GM18499 (cell line): ENCODE results near the gene SLC35F4.
"Not testable (repeated sequence)": the region's sequence is repeated elsewhere in the genome, so short reads cannot be mapped to it uniquely, and the experiment has no call there.

Experiments used
- ATAC-seq: cut with Tn5 transposase; IDR thresholded peaks from one replicate; pipeline ENCODE4 v1.9.1; 2021; ENCODE audit warnings: moderate number of reproducible peaks; ENCODE audit not compliant: insufficient read depth, unreplicated experiment

The SLC35F4 gene

GRCh38 chr14:57735276-57735675 lies 130.6 kb downstream of the SLC35F4 start:
- ATAC-seq: no peak

DNA sequence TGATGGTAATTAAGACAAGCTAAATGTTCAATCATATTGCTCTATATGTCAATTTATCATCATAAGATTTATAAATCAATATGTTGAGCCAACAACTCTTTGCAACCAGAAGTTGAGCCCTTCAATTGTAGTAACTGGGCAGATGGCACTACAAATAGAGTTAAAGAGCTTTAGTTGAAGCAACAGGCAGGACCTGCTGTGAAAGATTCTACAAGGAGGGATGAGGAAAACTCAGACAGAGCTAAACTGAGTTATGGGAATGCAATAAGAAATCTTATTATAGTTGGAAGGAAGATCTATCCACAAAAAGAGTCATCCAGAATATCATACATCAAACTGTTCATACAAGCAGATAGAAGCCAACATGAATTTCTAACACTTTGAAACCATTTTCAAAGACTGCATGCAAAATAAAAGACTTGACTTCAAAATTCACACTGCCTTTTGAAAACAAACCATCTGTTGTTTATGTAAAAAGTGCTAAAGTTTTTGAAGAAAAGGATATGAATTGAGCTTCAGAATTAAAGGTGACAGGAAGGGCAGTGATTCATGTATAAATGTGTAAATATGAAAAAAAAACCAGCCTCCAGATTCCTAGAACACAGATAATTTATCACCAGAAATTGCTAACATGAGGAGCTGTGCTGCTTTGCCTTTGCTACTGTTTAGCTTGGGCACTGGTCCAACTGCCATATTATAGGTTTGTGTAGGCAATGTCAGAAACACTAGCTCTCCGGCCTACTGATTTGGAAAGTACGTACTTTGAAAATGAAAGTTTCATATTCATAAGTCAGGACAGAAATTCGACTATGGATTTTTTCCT lies 133.2 kb downstream of the SLC35F4 start:
- ATAC-seq: no peak

- ATAC-seq: no peak
Observed at GRCh38 chr14:57729208-57730187, 136.4 kb downstream of the SLC35F4 start.

- no peak for ATAC-seq
Observed at GRCh38 chr14:57725399-57726077, 140.4 kb downstream of the SLC35F4 start.

- ATAC-seq: not testable (repeated sequence)
Observed at GRCh38 chr14:57722141-57722540, 143.8 kb downstream of the SLC35F4 start.

- no peak for ATAC-seq
Observed at GRCh38 chr14:57714487-57714931, 151.4 kb downstream of the SLC35F4 start.

- ATAC-seq: no peak
Observed at GRCh38 chr14:57712698-57713097, 153.2 kb downstream of the SLC35F4 start.

GRCh38 chr14:57712102-57712501 lies 153.8 kb downstream of the SLC35F4 start:
- no peak for ATAC-seq

- ATAC-seq: no peak
Observed at GRCh38 chr14:57709909-57710308, 156.0 kb downstream of the SLC35F4 start.

- not testable (repeated sequence) for ATAC-seq
Observed at GRCh38 chr14:57709086-57709485, 156.8 kb downstream of the SLC35F4 start.

- no peak for ATAC-seq
Observed at GRCh38 chr14:57707219-57707618, 158.7 kb downstream of the SLC35F4 start.

DNA sequence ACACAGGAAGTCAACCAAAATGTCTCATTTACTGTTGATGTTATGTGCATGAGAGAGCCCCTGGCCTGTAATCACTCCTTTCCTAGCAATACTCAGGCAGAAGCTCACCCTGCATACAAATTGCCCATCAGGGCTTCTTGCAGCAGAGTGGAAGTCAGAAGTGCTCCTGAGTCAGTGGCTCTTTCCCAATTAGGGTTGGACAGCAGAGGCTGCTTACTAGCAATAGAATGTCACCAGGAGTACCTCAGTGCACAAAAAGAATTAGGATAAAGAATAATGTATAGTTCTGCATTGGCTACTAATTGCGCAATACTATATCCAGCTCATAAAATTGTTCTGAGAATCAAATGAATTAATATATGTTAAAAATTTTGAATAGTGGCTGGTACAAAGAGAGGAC lies 161.1 kb downstream of the SLC35F4 start:
- ATAC-seq: no peak

- ATAC-seq: no peak
Observed at GRCh38 chr14:57699947-57700346, 165.9 kb downstream of the SLC35F4 start.

DNA sequence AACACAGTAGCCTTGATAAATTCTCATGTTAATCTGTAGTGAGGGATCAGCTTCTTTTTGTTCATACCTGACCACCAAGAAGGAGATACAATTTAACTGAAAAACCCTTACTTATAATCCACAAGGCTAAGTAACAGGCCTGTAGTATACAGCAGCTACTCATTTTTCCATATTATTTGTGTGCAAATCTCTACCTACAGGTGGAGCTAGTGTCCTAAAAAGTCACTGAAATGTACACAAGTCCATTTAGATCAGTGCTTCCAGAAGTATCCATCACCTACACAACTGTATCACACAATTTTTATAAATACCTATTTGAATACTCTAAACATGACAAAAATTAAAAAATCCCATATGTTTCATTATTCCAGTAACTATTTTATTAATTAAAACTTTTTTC lies 173.2 kb downstream of the SLC35F4 start:
- no peak for ATAC-seq

DNA sequence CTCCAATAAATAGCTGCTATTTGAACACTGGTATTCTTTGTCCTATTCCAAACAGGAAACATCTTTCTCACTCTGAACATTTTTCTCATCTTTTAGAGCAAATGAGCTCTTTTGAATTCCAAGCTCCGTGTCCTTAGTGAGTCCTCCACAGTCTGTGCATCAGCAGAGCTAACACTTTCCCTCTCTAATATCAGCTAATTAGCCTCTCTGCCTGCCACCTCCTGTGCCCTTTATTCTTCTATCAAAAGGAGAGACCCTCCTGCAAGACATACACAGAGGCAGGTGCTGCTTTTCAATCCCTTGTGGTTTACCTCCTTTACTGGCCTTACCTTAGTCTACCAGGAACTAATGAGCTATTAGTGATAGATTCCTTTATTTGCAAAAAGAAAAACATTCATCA lies 178.5 kb downstream of the SLC35F4 start:
- ATAC-seq: no peak

- no peak for ATAC-seq
Observed at GRCh38 chr14:57686304-57686703, 179.6 kb downstream of the SLC35F4 start.

GRCh38 chr14:57671021-57671420 lies 194.9 kb downstream of the SLC35F4 start:
- ATAC-seq: no peak

- ATAC-seq: no peak
Observed at GRCh38 chr14:57660208-57660607, 205.7 kb downstream of the SLC35F4 start.

- ATAC-seq: no peak
Observed at GRCh38 chr14:57659052-57659451, 206.8 kb downstream of the SLC35F4 start.

DNA sequence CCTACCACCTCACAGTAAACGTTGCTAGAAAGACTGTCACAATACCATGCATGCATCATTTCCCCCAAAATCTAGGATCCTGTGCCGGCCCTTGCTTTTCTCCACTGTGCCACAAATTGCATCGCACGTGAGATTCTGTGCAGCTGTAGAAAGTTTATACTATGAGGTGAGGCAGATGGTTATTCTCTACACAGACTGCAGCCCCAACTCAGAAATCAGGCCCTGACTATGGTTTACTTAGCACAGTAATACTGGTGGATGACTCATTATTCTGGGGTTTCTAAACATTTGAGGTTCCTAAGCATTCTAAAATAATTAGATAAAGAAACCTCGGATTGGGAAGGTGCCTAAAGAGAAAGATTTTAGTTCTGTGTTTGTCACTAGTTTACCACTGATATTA lies 208.4 kb downstream of the SLC35F4 start:
- no peak for ATAC-seq
